ENCODE measurements around the gene UBE2O.

Gene UBE2O

GRCh38 chr17:76371656-76372628, 81.0 kb downstream of the UBE2O start:
- Histone ChIP-seq H3K9me3 (ENCODE audit: insufficient read depth, low read length) (no peaks in the 10 kb centered on the region), H3K4me2 (ENCODE audit: low read length) (no peak overlapping the region), H4K20me1 (ENCODE audit: insufficient read depth, low read length) (no peaks in the 10 kb centered on the region), H2AFZ (ENCODE audit: low read depth, low read length) (no peak overlapping the region), H3K27ac (ENCODE audit: low read length) (no peak overlapping the region), H3K4me1 (ENCODE audit: low read length) (peaks cover 8% of the 10 kb centered on the region), H3K9ac (ENCODE audit: low read length) (no peak overlapping the region), H3K4me3 (ENCODE audit: low read length) (no peak overlapping the region), H3K27me3 (ENCODE audit: low read depth, low read length) (no peaks in the 10 kb centered on the region), H3K36me3 (replicated peaks; ENCODE audit: low read depth, low read length) (no peaks in the 10 kb centered on the region), H3K79me2 (ENCODE audit: low read length) (no peaks in the 10 kb centered on the region)
- TF ChIP-seq CTCF (IDR thresholded peaks at IDR 0.05; ENCODE audit: low read depth, low read length) (no peak), EZH2phosphoT487 (IDR thresholded peaks at IDR 0.05; ENCODE audit: low read depth) (no peak)

GRCh38 chr17:76370261-76370993, 82.5 kb downstream of the UBE2O start:
- H3K4me3 ChIP-seq (ENCODE audit: low read length) = no peak overlapping the region; the same call in 1 of the 2 replicates

GRCh38 chr17:76369804-76370203, 83.1 kb downstream of the UBE2O start:
- Histone ChIP-seq H3K4me2 (ENCODE audit: low read length) (no peak overlapping the region), H2AFZ (ENCODE audit: low read depth, low read length) (no peak overlapping the region), H3K4me1 (ENCODE audit: low read length) (peaks cover 8% of the 10 kb centered on the region)

More at GRCh38 chr17:76370261-76370993, 82.5 kb downstream of the UBE2O start:
- H3K4me1 ChIP-seq (ENCODE audit: low read length) = peaks cover 8% of the 10 kb centered on the region
- no peaks in the 10 kb centered on the region for H3K27me3 ChIP-seq (ENCODE audit: low read depth, low read length)
- no peak overlapping the region for H3K9ac ChIP-seq (ENCODE audit: low read length)
- TF ChIP-seq EZH2phosphoT487 (IDR thresholded peaks at IDR 0.05; ENCODE audit: low read depth) (no peak), CTCF (IDR thresholded peaks at IDR 0.05; ENCODE audit: low read depth, low read length) (peak; percentile 87)
- H3K36me3 ChIP-seq (replicated peaks; ENCODE audit: low read depth, low read length) = no peaks in the 10 kb centered on the region
- no peaks in the 10 kb centered on the region for H4K20me1 ChIP-seq (ENCODE audit: insufficient read depth, low read length)
- H3K79me2 ChIP-seq (ENCODE audit: low read length) = no peaks in the 10 kb centered on the region
- H3K4me2 ChIP-seq (ENCODE audit: low read length) = peak overlapping the region; percentile 53
- H2AFZ ChIP-seq (ENCODE audit: low read depth, low read length) = peak overlapping the region; percentile 74
- H3K27ac ChIP-seq (ENCODE audit: low read length) = no peak overlapping the region
- no peaks in the 10 kb centered on the region for H3K9me3 ChIP-seq (ENCODE audit: insufficient read depth, low read length)

More at GRCh38 chr17:76369804-76370203, 83.1 kb downstream of the UBE2O start:
- Histone ChIP-seq H3K4me3 (ENCODE audit: low read length) (no peak overlapping the region), H3K27me3 (ENCODE audit: low read depth, low read length) (no peaks in the 10 kb centered on the region), H4K20me1 (ENCODE audit: insufficient read depth, low read length) (no peaks in the 10 kb centered on the region), H3K79me2 (ENCODE audit: low read length) (no peaks in the 10 kb centered on the region), H3K9ac (ENCODE audit: low read length) (no peak overlapping the region), H3K36me3 (replicated peaks; ENCODE audit: low read depth, low read length) (no peaks in the 10 kb centered on the region), H3K27ac (ENCODE audit: low read length) (no peak overlapping the region), H3K9me3 (ENCODE audit: insufficient read depth, low read length) (no peaks in the 10 kb centered on the region)
- no peak for TF ChIP-seq EZH2phosphoT487 (IDR thresholded peaks at IDR 0.05; ENCODE audit: low read depth)
- no peak for TF ChIP-seq CTCF (IDR thresholded peaks at IDR 0.05; ENCODE audit: low read depth, low read length)
